Stimulated activated naive CD4-positive, alpha-beta T cell treated with Interleukin-2 at 50 U/mL for 16 hours (primary cell): Measurements from ENCODE around the gene DNAAF6.

ENCODE experiments used
- DNase-seq: peaks from one replicate; lab custom pipeline; 2025; lab: John Stamatoyannopoulos, UW

The DNAAF6 gene

GRCh38 chrX:107293056-107293455 is 86.6 kb downstream of the DNAAF6 start:
- no peak for DNase-seq
